GM18870 (cell line): ENCODE measurements around the gene IYD.

ENCODE experiments used
- ATAC-seq: cut with Tn5 transposase; IDR thresholded peaks from one replicate; pipeline ENCODE4 v1.9.1; 2021; ENCODE audit warnings: moderate library complexity; ENCODE audit not compliant: unreplicated experiment

Gene IYD

DNA sequence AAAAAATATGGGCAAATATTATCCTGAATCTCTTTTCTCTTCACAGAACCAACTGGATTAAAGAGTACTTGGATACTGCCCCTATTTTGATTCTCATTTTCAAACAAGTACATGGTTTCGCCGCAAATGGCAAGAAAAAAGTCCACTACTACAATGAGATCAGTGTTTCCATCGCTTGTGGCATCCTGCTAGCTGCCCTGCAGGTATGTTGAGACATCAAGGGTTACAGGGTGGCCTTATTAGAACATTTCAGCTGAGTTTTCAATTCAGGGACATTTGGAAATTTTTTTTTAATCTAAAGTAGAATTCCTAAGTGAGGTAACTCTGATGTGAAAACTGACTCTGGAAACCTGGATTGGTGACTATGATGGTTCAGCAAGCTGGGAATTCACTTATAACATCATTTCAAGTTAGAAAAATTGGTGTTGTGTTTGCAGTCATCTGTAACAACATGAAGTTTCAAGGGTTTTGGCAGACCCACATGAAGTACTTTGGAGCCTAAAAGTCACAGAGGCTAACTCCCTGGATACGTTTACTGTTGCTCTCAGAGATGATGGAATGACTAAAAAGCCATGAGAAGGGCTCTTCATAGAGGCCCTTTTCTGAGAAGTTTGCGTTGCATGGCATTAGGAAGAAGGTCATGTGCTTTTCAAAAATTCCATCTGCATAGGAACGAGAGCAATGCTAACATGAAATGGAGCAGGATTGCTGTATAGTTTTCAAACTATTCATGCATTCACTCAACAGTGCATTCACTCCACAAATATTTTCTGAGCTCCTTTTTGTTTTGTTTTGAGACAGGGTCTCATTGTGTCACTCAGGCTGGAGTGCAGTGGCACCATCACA is 25.5 kb downstream of the IYD start:
- no peak for ATAC-seq

- no peak for ATAC-seq
Observed at GRCh38 chr6:150394899-150395295, 26.1 kb downstream of the IYD start.

- no peak for ATAC-seq
Observed at GRCh38 chr6:150395388-150396009, 26.7 kb downstream of the IYD start.

DNA sequence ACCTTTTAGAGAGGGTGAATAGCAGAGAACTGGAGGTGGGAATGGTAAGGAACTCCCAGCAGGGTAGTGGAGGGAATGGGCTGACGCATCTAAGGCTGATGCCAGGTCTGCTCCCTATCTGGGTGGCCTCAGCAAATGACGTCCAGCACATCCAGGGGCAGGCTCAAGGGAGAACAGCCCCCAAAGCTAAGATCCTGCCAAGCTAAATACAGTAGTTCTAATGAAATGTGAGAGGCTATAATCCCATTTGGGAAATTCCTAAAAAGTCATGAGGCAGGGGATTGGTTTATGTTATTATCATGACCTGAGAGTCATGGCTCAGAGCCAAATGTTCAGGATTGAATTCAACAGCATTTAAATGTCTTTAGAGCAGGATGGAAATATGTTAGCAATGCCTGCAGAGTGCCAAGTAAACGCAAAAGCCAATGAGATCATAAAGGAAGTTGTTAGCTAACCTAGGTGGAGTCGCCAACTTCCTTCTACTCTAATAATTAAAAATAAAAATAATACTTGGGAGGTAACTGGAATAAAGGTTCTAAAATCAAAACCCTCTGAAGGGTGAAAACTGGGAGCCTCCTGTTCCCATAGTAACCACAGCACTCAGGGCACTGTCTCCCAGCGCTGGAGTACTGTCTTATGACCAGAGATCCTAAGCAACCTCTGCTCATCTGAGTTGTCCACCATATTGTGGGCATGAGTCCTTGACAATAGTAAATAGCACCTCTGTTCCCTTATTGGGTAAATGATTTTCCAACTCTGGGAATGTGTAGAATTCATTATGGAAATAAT is 34.8 kb downstream of the IYD start:
- ATAC-seq = no peak

DNA sequence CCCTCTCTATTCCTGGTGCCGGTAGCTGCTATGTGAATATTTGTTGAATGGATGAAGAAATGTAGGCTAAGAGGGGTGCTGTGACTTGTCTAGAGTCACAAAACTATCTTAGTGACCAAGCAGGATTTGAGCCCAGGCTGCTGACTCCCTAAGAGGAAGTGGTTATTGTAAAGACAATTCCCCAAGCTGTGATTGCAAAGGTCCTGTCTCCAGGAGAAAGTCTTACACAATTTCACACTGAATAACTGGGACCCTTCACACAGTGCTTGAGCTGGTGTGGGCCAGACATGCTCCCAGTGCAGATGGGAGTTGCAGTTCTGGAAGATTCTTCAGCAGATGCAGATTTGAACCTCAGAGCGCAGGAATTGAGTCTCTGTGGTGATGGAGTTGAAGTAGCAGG is 38.1 kb downstream of the IYD start:
- ATAC-seq = no peak

GRCh38 chr6:150408842-150409241 is 40.0 kb downstream of the IYD start:
- ATAC-seq = no peak

DNA sequence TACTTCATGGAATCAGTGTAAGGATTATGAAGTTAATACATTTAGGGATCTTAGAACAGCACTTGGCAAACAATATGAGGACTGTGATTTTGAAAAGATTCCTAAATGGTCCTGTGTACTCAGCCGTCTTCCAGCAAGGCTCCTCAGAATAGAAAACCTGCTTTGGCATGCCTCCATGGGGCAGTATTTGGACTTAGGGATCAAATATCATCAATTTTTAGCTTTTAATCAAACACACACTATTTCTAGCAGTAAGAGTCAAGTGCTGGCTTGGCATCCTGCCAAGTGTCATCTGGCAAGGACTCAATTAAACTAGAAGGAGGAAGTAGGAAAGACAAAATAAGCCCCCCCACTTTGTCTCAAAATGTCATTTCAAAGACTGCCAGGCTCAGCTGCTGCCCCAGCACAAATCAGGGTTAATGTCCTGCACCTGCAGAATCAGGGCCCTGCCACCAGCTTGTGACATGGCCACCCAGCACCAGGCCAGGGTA is 40.8 kb downstream of the IYD start:
- no peak for ATAC-seq

GRCh38 chr6:150410399-150410798 is 41.6 kb downstream of the IYD start:
- ATAC-seq = no peak

- ATAC-seq = no peak
Observed at GRCh38 chr6:150410906-150411305, 42.1 kb downstream of the IYD start.

- ATAC-seq = no peak
Observed at GRCh38 chr6:150412221-150412620, 43.4 kb downstream of the IYD start.

DNA sequence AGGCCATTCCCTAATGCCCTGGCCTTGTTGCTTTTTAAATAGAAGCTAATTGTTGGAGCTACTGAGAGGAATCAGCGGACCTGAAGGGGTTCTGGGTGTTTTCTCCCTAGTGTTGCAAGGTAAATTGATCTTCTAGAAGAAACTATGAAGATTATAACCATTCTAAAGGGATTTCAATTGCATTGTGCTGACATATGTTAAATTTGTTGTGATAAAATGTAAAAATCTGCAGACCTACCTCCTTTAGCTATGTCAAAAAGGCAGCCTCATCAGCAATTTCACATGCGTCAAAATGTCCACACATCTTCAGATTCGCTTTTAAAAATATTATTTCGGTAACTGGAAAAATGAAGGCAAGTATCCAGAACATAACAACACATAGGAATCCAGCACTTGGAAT is 44.4 kb downstream of the IYD start:
- ATAC-seq = no peak

DNA sequence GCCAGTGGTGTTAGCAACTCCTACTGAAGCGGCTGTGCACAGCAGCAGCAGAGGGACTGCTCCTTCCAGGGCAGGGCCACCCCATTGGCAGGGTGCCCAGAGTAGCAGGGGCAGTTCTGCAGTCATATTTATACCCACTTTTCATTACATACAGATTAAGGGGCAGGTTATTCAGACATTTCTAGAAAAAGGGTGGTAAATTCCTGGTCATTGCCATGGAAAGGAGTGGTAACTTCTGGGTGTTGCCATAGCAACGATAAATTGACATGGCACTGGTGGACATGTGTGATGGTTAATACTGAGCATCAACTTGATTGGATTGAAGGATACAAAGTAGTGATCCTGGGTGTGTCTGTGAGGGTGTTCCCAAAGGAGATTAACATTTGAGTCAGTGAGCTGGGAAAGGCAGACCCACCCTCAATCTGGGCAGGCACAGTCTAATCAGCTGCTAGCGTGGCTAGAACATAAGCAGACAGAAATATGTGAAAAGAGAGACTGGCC is 45.0 kb downstream of the IYD start:
- no peak for ATAC-seq

- ATAC-seq = no peak
Observed at GRCh38 chr6:150416128-150416527, 47.3 kb downstream of the IYD start.

DNA sequence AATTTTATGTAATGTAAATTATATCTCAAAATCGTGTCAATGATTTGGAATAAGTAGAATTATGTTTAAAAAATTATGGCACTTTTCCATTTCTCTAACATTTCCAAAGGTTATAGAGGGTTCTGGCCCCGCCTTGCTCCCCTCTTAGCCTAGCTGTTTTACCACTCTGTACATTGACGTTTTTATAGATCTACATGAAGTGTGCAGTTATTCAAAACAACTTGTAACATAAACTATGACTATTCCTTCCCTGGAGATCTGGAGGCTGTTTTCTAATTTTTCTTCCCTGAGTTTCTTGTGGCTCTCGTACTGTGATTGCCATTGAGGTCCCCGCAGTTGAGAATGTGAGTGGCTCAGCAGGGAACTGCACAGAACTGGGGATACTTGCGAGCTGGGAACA is 48.4 kb downstream of the IYD start:
- ATAC-seq = no peak

- peak; percentile 68 for ATAC-seq
Observed at GRCh38 chr6:150417899-150418826, 49.4 kb downstream of the IYD start.

DNA sequence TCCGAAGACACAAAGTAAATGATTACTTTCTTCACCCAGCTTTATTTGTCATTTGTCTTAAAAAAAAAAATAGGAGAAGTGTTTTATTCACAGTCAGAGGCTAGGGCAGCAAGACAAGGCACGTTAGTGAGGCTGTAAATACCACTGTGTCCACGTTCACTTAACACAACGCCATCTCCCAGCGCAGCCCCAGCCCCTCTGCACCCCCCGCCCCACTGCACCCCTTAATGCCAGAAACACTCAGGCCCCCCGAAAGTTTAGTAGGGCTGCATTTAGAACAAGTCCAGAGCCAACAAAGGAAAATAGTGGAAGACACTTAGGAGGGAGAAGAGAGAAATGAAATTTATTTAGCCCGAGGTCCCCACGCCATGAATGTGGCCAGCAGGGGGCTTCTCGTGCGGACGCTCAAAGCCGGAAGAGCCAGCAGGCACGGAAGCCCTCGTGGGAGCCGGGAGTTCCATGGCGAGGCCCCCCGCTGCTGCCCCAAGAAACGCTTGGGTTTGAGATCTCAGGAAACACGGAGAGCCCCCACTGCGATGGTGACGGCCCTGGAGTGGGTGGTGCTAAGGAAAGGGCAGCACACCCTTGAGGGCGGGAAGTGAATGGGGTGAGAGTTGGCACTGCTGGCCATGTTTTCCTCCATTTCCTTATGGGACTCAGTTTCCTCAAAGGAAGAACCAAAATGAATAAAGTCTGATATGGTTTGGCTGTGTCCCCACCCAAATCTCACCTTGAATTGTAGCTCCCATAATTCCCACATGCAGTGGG is 50.2 kb downstream of the IYD start:
- no peak for ATAC-seq

DNA sequence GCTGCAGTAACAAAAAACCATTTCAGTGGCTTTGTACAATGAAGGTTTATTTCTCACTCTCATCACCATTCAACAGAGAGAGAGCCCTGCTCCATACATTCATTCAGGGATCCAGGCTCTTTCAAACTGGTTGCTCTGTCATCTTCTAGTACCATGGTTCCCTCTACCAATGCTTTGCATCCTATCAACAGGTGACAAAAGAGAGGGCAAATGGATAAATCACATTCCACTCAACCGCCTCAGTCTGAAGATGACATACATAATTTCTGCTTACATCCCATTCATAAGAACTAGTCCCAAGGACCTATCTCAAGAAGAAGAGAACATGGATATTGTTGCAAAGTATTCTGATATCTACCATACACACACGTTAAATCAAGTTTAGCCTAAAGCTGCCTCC is 51.6 kb downstream of the IYD start:
- ATAC-seq = no peak

DNA sequence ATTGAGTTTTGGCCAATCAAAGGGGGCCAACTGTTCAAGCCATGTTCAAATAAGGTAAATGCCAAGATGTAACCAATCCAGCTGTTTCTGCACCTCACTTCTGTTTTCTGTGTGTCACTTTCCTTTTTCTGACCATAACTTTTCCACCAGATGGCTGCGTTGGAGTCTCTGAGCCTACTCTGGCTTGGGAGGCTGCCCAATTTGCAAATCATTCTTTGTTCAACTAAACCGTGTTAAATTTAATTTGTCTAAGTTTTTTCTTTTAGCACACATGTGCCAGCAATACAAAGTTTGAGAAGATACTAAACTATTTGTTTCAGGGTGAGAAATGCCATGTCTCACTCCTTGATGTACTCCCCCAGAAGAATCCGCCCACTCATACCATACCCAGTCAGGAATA is 52.1 kb downstream of the IYD start:
- no peak for ATAC-seq

- no peak for ATAC-seq
Observed at GRCh38 chr6:150425508-150425907, 56.7 kb downstream of the IYD start.

DNA sequence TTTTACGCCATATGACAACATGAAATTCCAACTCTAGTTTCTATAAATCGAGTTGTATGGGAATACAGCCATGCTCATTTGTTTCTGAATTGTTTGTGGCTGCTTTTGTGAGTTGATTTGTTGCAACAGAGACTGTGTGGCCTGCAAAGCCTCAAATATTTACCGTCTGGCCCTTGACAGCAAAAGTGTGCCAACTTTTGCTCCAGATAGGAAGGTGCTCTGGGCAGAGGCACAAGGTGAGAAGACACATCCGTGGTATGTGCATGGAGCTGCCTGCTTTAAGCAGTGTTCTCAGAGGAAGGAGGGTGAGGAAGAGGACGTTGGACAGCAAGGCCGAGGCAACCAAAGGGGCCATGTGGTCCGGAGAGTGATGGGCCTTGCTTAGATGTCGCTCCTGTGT is 57.4 kb downstream of the IYD start:
- ATAC-seq = no peak
